H1 (cell line): ENCODE measurements around the gene CCDC15. TPM values are rescaled to one million over a fixed set of nuclear protein-coding genes. Genes with fewer than 3 reads are reported as not detected.

ENCODE experiments used
- BRCA1 ChIP-seq: IDR thresholded peaks from 2 replicates; pipeline ENCODE4 v1.6.1; 2012; ENCODE audit warnings: low read depth, low read length, improper control_type of control experiment
- CEBPB ChIP-seq: IDR thresholded peaks from 2 replicates; pipeline ENCODE4 v1.6.1; 2012; ENCODE audit warnings: low read depth, low read length
- CREB1 ChIP-seq: IDR thresholded peaks from 2 replicates; pipeline ENCODE4 v1.6.1; 2012; ENCODE audit warnings: inconsistent platforms
- CTBP2 ChIP-seq: IDR thresholded peaks from 2 replicates; pipeline ENCODE4 v1.7.0; 2011; ENCODE audit warnings: borderline replicate concordance, mild to moderate bottlenecking, moderate library complexity, mixed read lengths, low read length; ENCODE audit not compliant: insufficient read depth, insufficient read length
- FOSL1 ChIP-seq: IDR thresholded peaks from 2 replicates; pipeline ENCODE4 v1.6.1; 2011; ENCODE audit warnings: mild to moderate bottlenecking, low read depth, low read length, moderate library complexity; ENCODE audit not compliant: insufficient read depth
- GABPA ChIP-seq: IDR thresholded peaks from 2 replicates; pipeline ENCODE4 v1.6.1; 2011; ENCODE audit warnings: mild to moderate bottlenecking, low read length, moderate library complexity, borderline replicate concordance; ENCODE audit not compliant: insufficient read depth
- HDAC2 ChIP-seq, 2 experiments: fragments of 300-600 bp in 1 of 2; sonication (generic) in 1 of 2; IDR thresholded peaks; 2 replicates each; pipeline ENCODE4 v1.6.1; 2011 to 2012; ENCODE audit warnings: low read depth in 2 of 2, low read length in 2 of 2, mild to moderate bottlenecking in 2 of 2, moderate library complexity in 2 of 2, borderline replicate concordance in 1 of 2, inconsistent platforms in 1 of 2
- JUN ChIP-seq: IDR thresholded peaks from 2 replicates; pipeline ENCODE4 v1.6.1; 2011; ENCODE audit warnings: low read depth, mild to moderate bottlenecking, improper control_type of control experiment, low read length
- RAD21 ChIP-seq, 2 experiments: IDR thresholded peaks in 1 of 2; conservative IDR thresholded peaks in 1 of 2; 2 replicates each; pipeline ENCODE4 v1.6.1; 2011; ENCODE audit warnings: low read depth in 2 of 2, low read length in 2 of 2, improper control_type of control experiment in 1 of 2, inconsistent platforms in 1 of 2, mild to moderate bottlenecking in 1 of 2, moderate library complexity in 1 of 2
- RXRA ChIP-seq: IDR thresholded peaks from 2 replicates; pipeline ENCODE4 v1.6.1; 2011; ENCODE audit warnings: low read depth, mild to moderate bottlenecking, low read length, moderate library complexity; ENCODE audit not compliant: insufficient read depth
- SAP30 ChIP-seq: fragments of 300-600 bp; sonication (generic); IDR thresholded peaks from 2 replicates; pipeline ENCODE4 v1.7.1; 2012; ENCODE audit warnings: low read length, moderate library complexity, mild to moderate bottlenecking, inconsistent platforms; ENCODE audit not compliant: insufficient read depth, insufficient replicate concordance
- TAF1 ChIP-seq: IDR thresholded peaks from 2 replicates; pipeline ENCODE4 v1.6.1; 2011; ENCODE audit warnings: mild to moderate bottlenecking, low read depth, low read length
- TAF7 ChIP-seq: optimal IDR thresholded peaks from 2 replicates; pipeline ENCODE3; 2011; ENCODE audit warnings: low read depth, mild to moderate bottlenecking, inconsistent platforms, low read length, moderate library complexity, borderline replicate concordance
- TBP ChIP-seq: IDR thresholded peaks from 2 replicates; pipeline ENCODE4 v1.6.1; 2011; ENCODE audit warnings: low read depth, low read length, improper control_type of control experiment
- YY1 ChIP-seq: IDR thresholded peaks from 2 replicates; pipeline ENCODE4 v1.6.1; 2011; ENCODE audit warnings: low read depth, mild to moderate bottlenecking, low read length
- polyA plus RNA-seq, 7 experiments: library from polyadenylated mRNA; depleted of rRNA in 3 of 7; stranded (reverse) in 5 of 7; unstranded in 2 of 7; fragments of >200 nt in 5 of 7; fragments of 200-250 nt in 2 of 7; gene quantifications; 1 replicate in 5 of 7; 2 replicates in 1 of 7; 4 replicates in 1 of 7; pipeline versions ENCODE4 v1.2.1 to v1.2.3, GENCODE V29; 2011 to 2013; ENCODE audit warnings: missing spikeins in 2 of 7, mixed read lengths in 2 of 7
- total RNA-seq: library from RNA; stranded (reverse); fragmentation: NEBNext Ultra II Directional; extraction: Animal tissue kit (Norgen Biotek cat#: 25700); gene quantifications from 2 replicates; pipeline ENCODE4 v1.2.1, GENCODE V29; 2021
- TF ChIP-seq, protein P1 (sequence below): IDR thresholded peaks from 2 replicates; pipeline ENCODE4 v1.6.1; 2012; ENCODE audit warnings: inconsistent platforms
- TF ChIP-seq, protein P2 (sequence below): IDR thresholded peaks from 2 replicates; pipeline ENCODE4 v1.6.1; 2012; ENCODE audit warnings: inconsistent platforms

CCDC15 gene
- total and polyA plus RNA-seq, 2 of the 8 experiments (the other 6 are each of a cell fraction or from before 2014, with no cell fraction given) = 1.5 to 3.1 TPM

DNA sequence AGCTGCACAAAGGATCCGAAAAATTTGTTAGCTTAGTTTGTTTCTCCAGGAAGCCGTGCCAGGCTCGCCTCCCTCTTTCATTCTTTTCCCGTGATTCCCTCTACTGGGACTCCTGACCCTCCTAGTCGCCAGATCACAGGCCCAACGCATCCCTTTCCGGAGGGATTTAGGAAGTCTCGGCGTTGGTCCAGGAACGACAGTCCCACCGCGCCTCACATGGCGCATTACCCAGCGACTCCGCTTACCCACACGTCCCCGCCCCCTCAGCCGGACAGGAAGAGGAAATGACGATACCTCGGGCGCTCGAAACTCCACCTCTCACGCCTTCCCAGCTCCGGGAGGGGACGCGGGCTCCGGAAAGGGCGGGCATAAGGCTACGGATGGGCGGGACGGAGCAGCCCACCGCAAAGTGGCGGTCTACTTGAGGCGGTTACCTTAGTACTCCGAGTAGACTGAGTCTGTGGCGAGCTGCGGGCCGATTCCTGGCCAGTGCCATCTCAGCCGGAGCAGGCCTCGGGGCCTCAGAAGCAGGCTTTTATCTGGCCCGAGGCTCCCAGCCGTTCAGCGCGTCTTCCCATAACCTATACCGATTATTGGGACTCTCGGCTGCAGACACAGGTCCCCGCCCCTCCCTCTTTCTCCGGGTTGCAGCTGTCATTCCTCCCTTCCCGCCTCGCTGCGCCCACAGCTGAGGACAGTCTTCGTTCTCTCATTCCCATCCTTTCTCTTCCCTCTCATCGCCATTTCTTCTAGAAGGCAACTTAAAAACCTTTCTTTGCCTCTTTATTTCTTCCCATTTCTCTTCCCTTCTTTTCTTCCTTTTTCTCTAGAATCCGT lies at the start of gene CCDC15 (continued):
- TF ChIP-seq JUN = no peak
- TF ChIP-seq CTBP2 = no peak
- no peak for TF ChIP-seq BRCA1
- TF ChIP-seq TBP = peak; percentile 83
- peak; percentile 86; the same call in 1 of the 2 replicates for TF ChIP-seq GABPA
- no peak for TF ChIP-seq RXRA
- TF ChIP-seq TAF7 = peak; percentile 41
- TF ChIP-seq YY1 = 0 out of 2 replicates have a peak, but pooled peaks have one; percentile 35
- peak in 1 of 2 experiments; percentile 95; a peak in 2 of 4 replicates for TF ChIP-seq HDAC2 (IDR thresholded peaks at IDR 0.05; ENCODE audit: borderline replicate concordance in 1 of 2, low read depth in 2 of 2, low read length in 2 of 2)
- TF ChIP-seq CEBPB = no peak
- TF ChIP-seq, protein P1, sequence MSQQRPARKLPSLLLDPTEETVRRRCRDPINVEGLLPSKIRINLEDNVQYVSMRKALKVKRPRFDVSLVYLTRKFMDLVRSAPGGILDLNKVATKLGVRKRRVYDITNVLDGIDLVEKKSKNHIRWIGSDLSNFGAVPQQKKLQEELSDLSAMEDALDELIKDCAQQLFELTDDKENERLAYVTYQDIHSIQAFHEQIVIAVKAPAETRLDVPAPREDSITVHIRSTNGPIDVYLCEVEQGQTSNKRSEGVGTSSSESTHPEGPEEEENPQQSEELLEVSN = peak; percentile 73; the same call in 1 of the 2 replicates
- peak; percentile 91 for TF ChIP-seq CREB1
- TF ChIP-seq FOSL1 = no peak
- peak; percentile 90 for TF ChIP-seq TAF1
- no peak for TF ChIP-seq RAD21 (IDR thresholded peaks at IDR 0.05 in 1 of 2, conservative IDR thresholded peaks at IDR 0.05 in 1 of 2; ENCODE audit: low read depth in 2 of 2, low read length in 2 of 2)
- TF ChIP-seq, protein P2, sequence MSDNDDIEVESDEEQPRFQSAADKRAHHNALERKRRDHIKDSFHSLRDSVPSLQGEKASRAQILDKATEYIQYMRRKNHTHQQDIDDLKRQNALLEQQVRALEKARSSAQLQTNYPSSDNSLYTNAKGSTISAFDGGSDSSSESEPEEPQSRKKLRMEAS = peak; percentile 89
- peak; percentile 97 for TF ChIP-seq SAP30
